ENCODE measurements around the gene MTR. TPM values are rescaled to one million over a fixed set of nuclear protein-coding genes. Genes with fewer than 3 reads are reported as not detected.
"Not testable (repeated sequence)": the region's sequence is repeated elsewhere in the genome, so short reads cannot be mapped to it uniquely, and the experiment has no call there.

The MTR gene
- total and polyA plus RNA-seq, 2 experiments from 2014 or later: 17.2 to 25.9 TPM

- Histone ChIP-seq H3K4me1 (ENCODE audit: insufficient read depth) (peaks cover 19% of the 10 kb centered on the region), H3K9me3 (ENCODE audit: low read depth) (no peaks in the 10 kb centered on the region), H3K9ac (no peak overlapping the region), H3K27ac (no peak overlapping the region), H3K36me3 (ENCODE audit: low read depth) (no peaks in the 10 kb centered on the region), H3K9me2 (ENCODE audit: insufficient read depth) (no peaks in the 10 kb centered on the region), H3F3A (ENCODE audit: insufficient read depth) (peaks cover 41% of the 10 kb centered on the region), H4K20me1 (ENCODE audit: insufficient read depth) (no peaks in the 10 kb centered on the region), H3K27me3 (replicated peaks; ENCODE audit: insufficient read depth) (no peaks in the 10 kb centered on the region), H3K4me2 (ENCODE audit: unreplicated experiment) (no peak overlapping the region), H2AFZ (no peak overlapping the region), H3K4me3 (no peak overlapping the region), H3K79me2 (ENCODE audit: insufficient read depth) (no peaks in the 10 kb centered on the region)
- TF ChIP-seq EZH2 (IDR thresholded peaks at IDR 0.05; ENCODE audit: insufficient read depth, poor library complexity, severe bottlenecking) (no peak), EZH2phosphoT487 (IDR thresholded peaks at IDR 0.05; ENCODE audit: insufficient read depth, low read depth) (no peak)
- in situ Hi-C loops (cut with MboI): no loop called here
- 44 to 66% methylated on average over 2 of the region's 2 CpGs for WGBS, 2 experiments (ENCODE audit: low coverage in 1 of 2, low lambda C conversion rate in 2 of 2, missing lambda C conversion rate in 2 of 2)
- DNase-seq: no peak
Observed at GRCh38 chr1:236908669-236909068, 113.6 kb downstream of the MTR start.

GRCh38 chr1:236911047-236911446 lies 116.0 kb downstream of the MTR start:
- 90 to 91% methylated on average over 7 of the region's 7 CpGs for WGBS, 2 experiments (ENCODE audit: low coverage in 1 of 2, low lambda C conversion rate in 2 of 2, missing lambda C conversion rate in 2 of 2)
- DNase-seq; H3K4me3 ChIP-seq; H3K9ac ChIP-seq; H3K4me2 ChIP-seq (ENCODE audit: unreplicated experiment); H2AFZ ChIP-seq; H3K36me3 ChIP-seq (ENCODE audit: low read depth); H3K27me3 ChIP-seq (replicated peaks; ENCODE audit: insufficient read depth); in situ Hi-C loops (cut with MboI); H3K27ac ChIP-seq; H4K20me1 ChIP-seq (ENCODE audit: insufficient read depth); H3K79me2 ChIP-seq (ENCODE audit: insufficient read depth); H3K9me3 ChIP-seq (ENCODE audit: low read depth); H3K9me2 ChIP-seq (ENCODE audit: insufficient read depth): not testable (repeated sequence)
- peaks cover 23% of the 10 kb centered on the region; the same call in 1 of the 2 replicates for H3F3A ChIP-seq (ENCODE audit: insufficient read depth)
- H3K4me1 ChIP-seq (ENCODE audit: insufficient read depth): peaks cover 11% of the 10 kb centered on the region

GRCh38 chr1:236913371-236914037 lies 118.4 kb downstream of the MTR start:
- WGBS, 2 experiments (ENCODE audit: low coverage in 1 of 2, low lambda C conversion rate in 2 of 2, missing lambda C conversion rate in 2 of 2): 35 to 36% methylated on average over 2 of the region's 2 CpGs
- peak overlapping the region; percentile 2 for H3K4me2 ChIP-seq (ENCODE audit: unreplicated experiment)
- H2AFZ ChIP-seq: no peak overlapping the region
- H3K9me2 ChIP-seq (ENCODE audit: insufficient read depth): no peaks in the 10 kb centered on the region
- no peaks in the 10 kb centered on the region for H3K36me3 ChIP-seq (ENCODE audit: low read depth)
- H4K20me1 ChIP-seq (ENCODE audit: insufficient read depth): no peaks in the 10 kb centered on the region
- peaks cover 11% of the 10 kb centered on the region for H3K4me1 ChIP-seq (ENCODE audit: insufficient read depth)
- no peak overlapping the region for H3K4me3 ChIP-seq
- H3F3A ChIP-seq (ENCODE audit: insufficient read depth): peaks cover 20% of the 10 kb centered on the region
- H3K27me3 ChIP-seq (replicated peaks; ENCODE audit: insufficient read depth): no peaks in the 10 kb centered on the region
- TF ChIP-seq EZH2phosphoT487 (IDR thresholded peaks at IDR 0.05; ENCODE audit: insufficient read depth, low read depth): no peak
- TF ChIP-seq EZH2 (IDR thresholded peaks at IDR 0.05; ENCODE audit: insufficient read depth, poor library complexity, severe bottlenecking): no peak
- peak; percentile 81 for DNase-seq
- H3K79me2 ChIP-seq (ENCODE audit: insufficient read depth): no peaks in the 10 kb centered on the region
- H3K27ac ChIP-seq: 0 out of 2 replicates have a peak overlapping the region, but pooled peaks have one; percentile 17
- in situ Hi-C loops (cut with MboI): no loop called here
- H3K9ac ChIP-seq: no peak overlapping the region
- peaks cover 6% of the 10 kb centered on the region for H3K9me3 ChIP-seq (ENCODE audit: low read depth)

GRCh38 chr1:236914375-236914774 lies 119.3 kb downstream of the MTR start:
- Histone ChIP-seq H3K9ac (no peak overlapping the region), H3K4me2 (ENCODE audit: unreplicated experiment) (no peak overlapping the region), H3F3A (ENCODE audit: insufficient read depth) (peaks cover 20% of the 10 kb centered on the region), H3K79me2 (ENCODE audit: insufficient read depth) (no peaks in the 10 kb centered on the region), H3K36me3 (ENCODE audit: low read depth) (no peaks in the 10 kb centered on the region), H3K4me3 (no peak overlapping the region), H3K9me2 (ENCODE audit: insufficient read depth) (no peaks in the 10 kb centered on the region), H3K4me1 (ENCODE audit: insufficient read depth) (peaks cover 11% of the 10 kb centered on the region), H3K27me3 (replicated peaks; ENCODE audit: insufficient read depth) (no peaks in the 10 kb centered on the region), H4K20me1 (ENCODE audit: insufficient read depth) (no peaks in the 10 kb centered on the region), H3K27ac (no peak overlapping the region), H3K9me3 (ENCODE audit: low read depth) (peaks cover 6% of the 10 kb centered on the region), H2AFZ (no peak overlapping the region)
- no peak for TF ChIP-seq EZH2 (IDR thresholded peaks at IDR 0.05; ENCODE audit: insufficient read depth, poor library complexity, severe bottlenecking)
- no peak for TF ChIP-seq EZH2phosphoT487 (IDR thresholded peaks at IDR 0.05; ENCODE audit: insufficient read depth, low read depth)
- in situ Hi-C loops (cut with MboI): no loop called here
- no peak for DNase-seq
- WGBS, 2 experiments (ENCODE audit: low coverage in 1 of 2, low lambda C conversion rate in 2 of 2, missing lambda C conversion rate in 2 of 2): 76 to 84% methylated on average over 2 of the region's 2 CpGs
